Fibroblast of the aortic adventitia (primary cell): ENCODE data around the gene ACTR8. TPM values are rescaled to one million over a fixed set of nuclear protein-coding genes. Genes with fewer than 3 reads are reported as not detected.

Experiments
- DNase-seq: peaks from one replicate; pipeline ENCODE4 v3.0.0-alpha.2; 2010; ENCODE audit warnings: low read depth
- H3K4me3 ChIP-seq: 2 replicates; pipeline ENCODE4 v1.5.1; 2011; ENCODE audit warnings: low read depth, mild to moderate bottlenecking, control low read depth, low read length, moderate library complexity
- total RNA-seq: library from RNA; depleted of rRNA; stranded (reverse); fragments of >200 nt; gene quantifications from 2 replicates; pipeline ENCODE4 v1.2.3, GENCODE V29; 2012; ENCODE audit warnings: low replicate concordance
- TF ChIP-seq, protein P1 (sequence below): IDR thresholded peaks from 2 replicates; pipeline ENCODE4 v1.5.1; 2011; ENCODE audit warnings: mild to moderate bottlenecking, low read length, control low read depth, inconsistent platforms; ENCODE audit not compliant: insufficient read depth

Gene ACTR8
- total RNA-seq, 1 donor = 29.5 TPM

DNA sequence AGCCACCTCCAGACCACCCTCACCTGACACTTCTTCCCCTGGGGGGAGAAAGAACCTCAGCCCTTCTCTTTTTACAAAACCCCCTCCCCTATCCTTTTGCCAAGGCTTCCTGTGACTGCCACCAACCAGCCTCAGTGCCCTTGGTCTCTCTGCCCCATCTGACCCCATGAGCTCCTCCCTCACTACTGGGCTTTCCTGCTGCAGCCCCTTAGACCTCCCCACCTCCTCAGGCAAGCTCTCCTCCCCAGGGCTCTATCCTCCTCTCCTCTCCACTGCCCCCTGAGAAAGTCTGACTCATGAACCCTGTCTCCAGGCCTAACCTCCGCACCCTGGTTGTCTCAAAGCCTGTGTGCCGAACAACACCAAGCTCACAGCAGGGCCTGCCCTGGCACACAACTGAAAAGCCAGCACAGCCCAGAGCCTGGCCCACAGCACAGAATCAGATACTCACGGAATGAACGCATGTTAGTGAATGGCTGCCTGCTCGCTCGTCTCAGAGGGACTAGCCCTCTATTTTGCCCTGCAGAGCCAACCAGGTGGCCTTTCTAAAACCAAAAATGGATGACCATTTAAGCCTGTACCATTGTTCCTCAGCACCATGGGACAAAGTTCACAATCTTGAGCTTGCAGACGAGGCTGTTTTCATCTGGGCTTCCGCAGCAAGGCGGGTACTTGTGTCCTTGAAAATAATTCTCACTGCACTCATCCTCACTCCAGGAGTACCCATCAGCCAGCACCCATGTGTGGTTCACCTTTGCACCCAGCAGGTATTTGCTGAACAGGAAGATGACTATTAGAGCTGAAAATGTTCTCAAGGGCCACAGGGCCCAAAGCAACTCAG, 37.5 kb downstream of the ACTR8 start:
- H3K4me3 ChIP-seq = no peak overlapping the region
- no peak for DNase-seq
- TF ChIP-seq, protein P1, sequence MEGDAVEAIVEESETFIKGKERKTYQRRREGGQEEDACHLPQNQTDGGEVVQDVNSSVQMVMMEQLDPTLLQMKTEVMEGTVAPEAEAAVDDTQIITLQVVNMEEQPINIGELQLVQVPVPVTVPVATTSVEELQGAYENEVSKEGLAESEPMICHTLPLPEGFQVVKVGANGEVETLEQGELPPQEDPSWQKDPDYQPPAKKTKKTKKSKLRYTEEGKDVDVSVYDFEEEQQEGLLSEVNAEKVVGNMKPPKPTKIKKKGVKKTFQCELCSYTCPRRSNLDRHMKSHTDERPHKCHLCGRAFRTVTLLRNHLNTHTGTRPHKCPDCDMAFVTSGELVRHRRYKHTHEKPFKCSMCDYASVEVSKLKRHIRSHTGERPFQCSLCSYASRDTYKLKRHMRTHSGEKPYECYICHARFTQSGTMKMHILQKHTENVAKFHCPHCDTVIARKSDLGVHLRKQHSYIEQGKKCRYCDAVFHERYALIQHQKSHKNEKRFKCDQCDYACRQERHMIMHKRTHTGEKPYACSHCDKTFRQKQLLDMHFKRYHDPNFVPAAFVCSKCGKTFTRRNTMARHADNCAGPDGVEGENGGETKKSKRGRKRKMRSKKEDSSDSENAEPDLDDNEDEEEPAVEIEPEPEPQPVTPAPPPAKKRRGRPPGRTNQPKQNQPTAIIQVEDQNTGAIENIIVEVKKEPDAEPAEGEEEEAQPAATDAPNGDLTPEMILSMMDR = no peak

DNA sequence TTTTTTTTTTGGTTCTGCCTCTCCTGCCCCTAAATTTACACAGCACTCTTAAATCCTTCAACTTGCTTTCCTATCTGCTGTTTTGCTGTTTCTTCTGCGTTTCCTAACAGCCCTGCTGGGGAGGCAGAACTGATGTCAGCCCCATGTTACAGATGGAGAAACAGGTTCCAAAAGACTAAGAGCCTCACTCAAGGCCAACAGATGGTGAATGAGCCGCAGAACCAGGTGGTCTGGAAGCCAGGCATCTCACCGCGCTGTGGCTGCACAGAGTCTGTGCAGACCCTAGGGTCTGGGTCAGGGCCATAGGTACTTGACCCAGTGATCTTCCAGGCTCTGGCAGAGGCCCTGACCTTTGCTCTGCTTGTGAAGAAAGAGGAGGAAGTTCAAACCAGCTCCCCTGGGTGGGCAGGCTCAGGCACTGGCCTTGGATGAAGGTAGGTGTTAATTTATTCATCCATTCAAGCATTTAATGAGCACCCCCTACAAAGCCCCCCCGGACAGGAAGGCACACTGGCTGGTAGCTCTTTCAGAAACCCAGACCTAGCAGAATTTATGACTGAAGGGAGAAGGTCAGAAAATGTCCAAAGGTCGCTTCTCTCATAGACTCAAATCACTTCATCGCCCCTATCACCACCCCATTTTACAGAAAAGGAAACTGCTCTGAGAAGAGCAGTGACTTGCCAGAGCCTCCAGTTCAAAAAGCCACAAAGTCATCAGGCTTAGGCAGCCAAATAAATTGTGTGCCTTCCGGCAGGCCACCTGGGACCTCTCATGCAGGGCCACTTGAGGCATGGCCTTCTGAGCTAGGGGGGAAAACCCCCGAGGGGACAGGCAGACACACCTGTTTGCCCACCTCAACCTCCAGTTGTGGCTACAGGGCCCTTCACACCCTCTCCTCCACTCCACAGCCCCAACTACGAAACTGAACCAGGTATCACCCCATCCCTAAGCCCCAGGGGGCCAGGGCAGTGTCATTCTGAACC, 38.5 kb downstream of the ACTR8 start:
- TF ChIP-seq, protein P1 = no peak
- no peak overlapping the region for H3K4me3 ChIP-seq
- DNase-seq = no peak

DNA sequence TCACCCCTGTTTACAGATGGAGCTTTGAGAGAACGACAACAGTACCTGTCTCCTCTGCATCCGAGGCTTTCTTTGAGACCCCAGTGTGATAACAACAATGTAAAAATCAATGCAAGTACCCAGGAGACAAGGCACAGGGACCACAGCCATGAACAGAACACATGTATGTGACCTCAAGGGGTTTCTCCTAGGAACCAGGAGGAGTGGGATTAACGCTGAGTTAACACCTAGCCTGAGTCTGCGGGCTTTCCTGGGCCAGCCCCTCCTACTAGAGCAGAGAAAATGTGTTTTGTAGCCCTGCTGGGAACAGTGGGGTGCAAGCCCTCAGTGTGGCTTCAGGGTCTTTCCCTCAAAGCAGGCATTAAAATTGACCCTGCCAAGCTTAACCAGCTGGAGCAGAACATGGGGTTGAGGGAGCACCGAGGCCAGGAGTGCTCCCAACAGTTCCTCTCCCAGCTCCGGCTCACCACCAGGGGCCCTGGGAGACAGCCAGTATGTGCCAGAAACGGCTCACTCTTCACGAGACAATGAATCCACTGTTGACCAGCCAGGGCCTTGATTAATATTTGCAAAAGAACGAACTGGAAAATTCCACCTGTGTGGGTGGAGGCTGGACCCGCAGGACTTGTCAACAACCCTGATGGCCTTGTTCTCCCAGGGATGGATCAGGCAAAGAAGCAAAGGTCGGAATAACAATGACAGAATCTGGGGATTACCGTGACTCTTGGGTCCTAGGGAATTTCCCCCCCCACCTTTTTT, 39.3 kb downstream of the ACTR8 start:
- DNase-seq = no peak
- TF ChIP-seq, protein P1 = peak; percentile 11
- H3K4me3 ChIP-seq = no peak overlapping the region

DNA sequence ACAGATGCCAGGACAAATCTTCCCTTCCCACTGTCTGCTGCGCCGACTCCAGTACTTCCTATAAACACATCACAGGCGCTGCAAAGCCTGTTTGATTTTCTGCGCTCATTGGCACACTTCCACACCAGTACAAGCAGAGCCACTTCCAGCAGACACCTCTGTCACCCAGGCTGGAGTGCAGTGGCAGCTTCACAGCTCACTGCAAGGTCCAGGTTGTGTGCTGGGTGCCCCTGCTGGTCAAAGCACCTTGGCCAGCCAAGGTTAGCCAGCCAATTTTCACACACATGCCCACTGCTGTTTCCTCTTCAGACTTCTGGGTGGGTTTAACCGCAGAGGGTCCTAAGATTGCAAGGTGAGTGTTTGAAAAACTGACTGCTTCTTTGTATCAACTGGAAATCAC, 40.7 kb downstream of the ACTR8 start:
- no peak for DNase-seq
- TF ChIP-seq, protein P1 = no peak
- H3K4me3 ChIP-seq = no peak overlapping the region

- no peak overlapping the region for H3K4me3 ChIP-seq
- no peak for DNase-seq
- TF ChIP-seq, protein P1 = no peak
Observed at GRCh38 chr3:53837331-53837730, 44.6 kb downstream of the ACTR8 start.
